SU-DHL-6 (cell line): ENCODE measurements around the gene CHST13.

ENCODE experiments used
- H2AFZ ChIP-seq: fragments of 200-600 bp; sonication (generic); 2 replicates; pipeline ENCODE4 v1.6.1; 2014; ENCODE audit warnings: low read depth, mild to moderate bottlenecking, moderate library complexity, mixed read lengths, antibody characterized with exemption, low read length; ENCODE audit not compliant: severe bottlenecking
- H3F3A ChIP-seq: fragments of 200-600 bp; shearing (Covaris generic); 2 replicates; pipeline ENCODE4 v1.6.0; 2016; ENCODE audit warnings: antibody characterized with exemption, mild to moderate bottlenecking; ENCODE audit not compliant: insufficient read depth
- H3K27ac ChIP-seq: fragments of 200-600 bp; sonication (generic); 2 replicates; pipeline ENCODE4 v1.5.1; 2016; ENCODE audit warnings: low read depth, mild to moderate bottlenecking, low read length, moderate library complexity, mixed read lengths
- H3K27me3 ChIP-seq: fragments of 200-600 bp; sonication (generic), shearing (Covaris generic); 2 replicates; pipeline ENCODE4 v1.6.0; 2014; ENCODE audit warnings: mild to moderate bottlenecking, low read length
- H3K36me3 ChIP-seq: fragments of 200-600 bp; sonication (generic); 2 replicates; pipeline ENCODE4 v1.6.1; 2014; ENCODE audit warnings: mild to moderate bottlenecking, low read length, mixed read lengths
- H3K4me2 ChIP-seq: fragments of 300-600, 200-600 bp; shearing (Covaris generic), sonication (generic); 2 replicates; pipeline ENCODE4 v1.6.0; 2014; ENCODE audit warnings: low read length, low read depth, mild to moderate bottlenecking; ENCODE audit not compliant: poor library complexity, severe bottlenecking
- H3K4me3 ChIP-seq: fragments of 200-600 bp; sonication (generic); 2 replicates; pipeline ENCODE4 v1.5.1; 2014; ENCODE audit warnings: antibody characterized with exemption, low read length, mild to moderate bottlenecking, mixed read lengths; ENCODE audit not compliant: insufficient read depth, poor library complexity, severe bottlenecking
- H3K79me2 ChIP-seq: fragments of 200-600 bp; sonication (generic); 2 replicates; pipeline ENCODE4 v1.6.1; 2014; ENCODE audit warnings: mild to moderate bottlenecking, low read length, moderate library complexity; ENCODE audit not compliant: insufficient read depth
- H3K9ac ChIP-seq: fragments of 200-600 bp; sonication (generic); 2 replicates; pipeline ENCODE4 v1.7.0; 2014; ENCODE audit warnings: mild to moderate bottlenecking, low read length
- H3K9me2 ChIP-seq: fragments of 200-600 bp; sonication (generic); replicated peaks from 2 replicates; pipeline ENCODE4 v1.6.1; 2014; ENCODE audit warnings: low read length; ENCODE audit not compliant: insufficient read depth
- H3K9me3 ChIP-seq: fragments of 200-600 bp; sonication (generic); 2 replicates; pipeline ENCODE4 v1.6.1; 2014; ENCODE audit warnings: low read length, mixed read lengths; ENCODE audit not compliant: insufficient read depth
- H4K20me1 ChIP-seq: fragments of 200-600 bp; sonication (generic); 2 replicates; pipeline ENCODE4 v1.6.1; 2014; ENCODE audit warnings: low read depth, mild to moderate bottlenecking, antibody characterized with exemption, low read length, moderate library complexity, mixed read lengths
- CTCF ChIP-seq: fragments of 200-600 bp; sonication (generic); IDR thresholded peaks from one replicate; pipeline ENCODE4 v1.5.1; 2017; ENCODE audit warnings: antibody characterized with exemption, mild to moderate bottlenecking, low read length, moderate library complexity; ENCODE audit not compliant: insufficient read depth, poor library complexity, severe bottlenecking
- EZH2phosphoT487 ChIP-seq: fragments of 200-600 bp; sonication (generic), shearing (Covaris generic); conservative IDR thresholded peaks from 2 replicates; pipeline ENCODE4 v1.6.1; 2018; ENCODE audit warnings: mild to moderate bottlenecking, antibody characterized with exemption, low read length, moderate library complexity, mixed read lengths

CHST13 gene

GRCh38 chr3:126488886-126489569 is 34.9 kb upstream of the CHST13 start:
- Histone ChIP-seq H3K4me3 (no peak overlapping the region), H3K36me3 (no peaks in the 10 kb centered on the region), H3K9me2 (no peaks in the 10 kb centered on the region), H3K9ac (no peak overlapping the region), H3K4me2 (no peak overlapping the region), H2AFZ (no peak overlapping the region), H3K27ac (no peak overlapping the region), H3K79me2 (no peaks in the 10 kb centered on the region), H3K9me3 (no peaks in the 10 kb centered on the region), H4K20me1 (no peaks in the 10 kb centered on the region), H3F3A (no peaks in the 10 kb centered on the region), H3K27me3 (no peaks in the 10 kb centered on the region)
- TF ChIP-seq EZH2phosphoT487: no peak
- TF ChIP-seq CTCF: no peak

DNA sequence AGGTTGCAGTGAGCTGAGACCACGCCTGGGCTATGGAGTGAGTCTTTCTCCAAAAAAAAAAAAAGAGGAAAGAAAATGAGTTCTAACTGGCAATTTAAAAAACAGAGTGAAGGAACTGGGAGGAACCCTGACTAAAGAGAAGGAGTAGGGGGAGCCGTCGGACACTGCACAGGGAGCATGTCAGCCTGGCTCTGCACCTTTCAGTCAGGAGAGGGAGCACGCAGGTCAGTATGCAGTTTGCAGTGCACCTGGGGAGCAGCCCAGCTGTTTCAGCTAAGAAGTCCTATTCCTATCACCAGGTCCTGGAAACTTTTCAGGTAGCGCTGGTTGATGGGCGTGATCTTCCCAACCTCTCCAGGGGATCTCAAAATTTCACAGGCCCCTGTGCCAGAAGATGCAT is 33.3 kb upstream of the CHST13 start:
- Histone ChIP-seq H3K36me3 (no peaks in the 10 kb centered on the region), H4K20me1 (no peaks in the 10 kb centered on the region), H3K9me3 (no peaks in the 10 kb centered on the region), H3K4me3 (no peak overlapping the region), H3K27ac (no peak overlapping the region), H3F3A (no peaks in the 10 kb centered on the region), H3K9ac (no peak overlapping the region), H3K27me3 (no peaks in the 10 kb centered on the region), H3K9me2 (no peaks in the 10 kb centered on the region), H2AFZ (no peak overlapping the region), H3K4me2 (no peak overlapping the region), H3K79me2 (no peaks in the 10 kb centered on the region)
- TF ChIP-seq EZH2phosphoT487: no peak
- no peak for TF ChIP-seq CTCF

DNA sequence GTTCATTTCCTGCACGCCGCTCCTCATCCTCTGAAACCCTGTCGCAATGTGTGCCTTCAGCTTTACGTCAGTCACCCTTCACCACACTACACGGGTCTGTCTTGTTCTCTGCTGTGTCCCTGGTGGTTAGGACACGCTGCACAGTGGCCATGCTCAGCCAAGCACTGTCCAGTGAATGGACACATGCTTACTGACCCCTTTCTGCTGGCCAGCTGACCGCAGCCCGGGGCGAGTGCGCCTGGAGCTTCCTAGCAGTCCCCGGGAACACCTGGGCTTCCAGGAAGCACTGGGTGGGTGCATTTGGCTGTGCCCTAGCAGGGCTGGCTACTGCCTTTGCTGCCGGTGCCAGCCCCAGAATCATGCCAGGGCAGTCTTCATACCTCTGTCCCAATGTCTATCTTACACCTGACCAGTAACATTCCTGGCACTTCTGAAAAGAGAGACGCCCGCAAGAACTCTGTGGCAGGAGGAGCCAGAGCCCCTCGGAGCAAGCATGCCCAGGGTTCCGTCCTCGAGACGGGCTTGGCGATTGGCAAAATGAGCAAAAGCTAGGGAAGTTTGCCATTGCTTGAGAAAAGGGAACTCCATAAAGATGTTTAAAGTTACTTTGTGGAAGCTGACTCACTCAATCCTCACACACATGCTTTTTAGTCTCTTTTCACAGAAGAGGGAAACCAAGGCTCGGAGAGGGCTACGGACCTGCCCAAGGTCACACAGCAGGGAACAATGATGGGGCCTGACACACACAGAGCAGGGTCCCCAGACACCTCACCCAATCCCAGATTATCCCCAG is 32.5 kb upstream of the CHST13 start:
- TF ChIP-seq EZH2phosphoT487: no peak
- TF ChIP-seq CTCF: no peak
- Histone ChIP-seq H3K4me3 (no peak overlapping the region), H2AFZ (no peak overlapping the region), H3K9me2 (no peaks in the 10 kb centered on the region), H3K9me3 (no peaks in the 10 kb centered on the region), H3K4me2 (no peak overlapping the region), H4K20me1 (no peaks in the 10 kb centered on the region), H3K36me3 (no peaks in the 10 kb centered on the region), H3K27me3 (no peaks in the 10 kb centered on the region), H3K9ac (no peak overlapping the region), H3K79me2 (no peaks in the 10 kb centered on the region), H3K27ac (no peak overlapping the region), H3F3A (no peaks in the 10 kb centered on the region)
